Measurements from ENCODE around the gene C11orf65.

DNA sequence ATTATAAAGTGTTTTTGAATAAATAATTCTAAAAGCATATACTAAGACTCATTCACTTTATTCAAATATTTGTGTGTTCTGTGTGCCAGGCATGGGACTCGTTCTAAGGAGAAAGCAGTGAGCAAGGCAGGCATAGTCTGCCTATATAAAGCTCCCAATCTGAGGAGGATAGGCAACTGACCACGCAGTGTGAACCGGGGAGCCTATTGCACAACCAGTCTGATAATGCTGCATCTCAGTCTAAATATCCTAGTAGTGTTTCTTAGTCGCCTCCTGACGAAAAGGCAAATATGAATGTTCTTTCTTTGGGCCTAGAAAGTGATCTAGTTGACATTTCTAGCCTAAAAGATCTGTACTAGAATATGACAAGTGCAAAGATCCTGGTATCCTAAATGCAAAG lies 98.3 kb downstream of the C11orf65 start:
- TF ChIP-seq, protein P1, sequence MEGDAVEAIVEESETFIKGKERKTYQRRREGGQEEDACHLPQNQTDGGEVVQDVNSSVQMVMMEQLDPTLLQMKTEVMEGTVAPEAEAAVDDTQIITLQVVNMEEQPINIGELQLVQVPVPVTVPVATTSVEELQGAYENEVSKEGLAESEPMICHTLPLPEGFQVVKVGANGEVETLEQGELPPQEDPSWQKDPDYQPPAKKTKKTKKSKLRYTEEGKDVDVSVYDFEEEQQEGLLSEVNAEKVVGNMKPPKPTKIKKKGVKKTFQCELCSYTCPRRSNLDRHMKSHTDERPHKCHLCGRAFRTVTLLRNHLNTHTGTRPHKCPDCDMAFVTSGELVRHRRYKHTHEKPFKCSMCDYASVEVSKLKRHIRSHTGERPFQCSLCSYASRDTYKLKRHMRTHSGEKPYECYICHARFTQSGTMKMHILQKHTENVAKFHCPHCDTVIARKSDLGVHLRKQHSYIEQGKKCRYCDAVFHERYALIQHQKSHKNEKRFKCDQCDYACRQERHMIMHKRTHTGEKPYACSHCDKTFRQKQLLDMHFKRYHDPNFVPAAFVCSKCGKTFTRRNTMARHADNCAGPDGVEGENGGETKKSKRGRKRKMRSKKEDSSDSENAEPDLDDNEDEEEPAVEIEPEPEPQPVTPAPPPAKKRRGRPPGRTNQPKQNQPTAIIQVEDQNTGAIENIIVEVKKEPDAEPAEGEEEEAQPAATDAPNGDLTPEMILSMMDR (IDR thresholded peaks at IDR 0.05): no peak
- TF ChIP-seq EP300 (IDR thresholded peaks at IDR 0.05) (no peak), POLR2A (IDR thresholded peaks at IDR 0.05) (no peak)

All from ovary (tissue), 3 donors.